PFSK-1 (cell line): Measurements from ENCODE around the gene SH3PXD2A.

Source experiments
- POLR2AphosphoS5 ChIP-seq: IDR thresholded peaks from 2 replicates; pipeline ENCODE4 v1.6.1; 2012; ENCODE audit warnings: low read depth, mild to moderate bottlenecking, control low read depth, low read length, moderate library complexity
- SIN3A ChIP-seq: IDR thresholded peaks from 2 replicates; pipeline ENCODE4 v1.6.1; 2012; ENCODE audit warnings: mild to moderate bottlenecking, low read length, moderate library complexity, borderline replicate concordance; ENCODE audit not compliant: insufficient read depth

- TF ChIP-seq POLR2AphosphoS5 (no peak), SIN3A (no peak)
Measured at GRCh38 chr10:103899312-103899711, 43.9 kb upstream of the SH3PXD2A start.
